ENCODE data around the gene ZXDB.
A peak's percentile ranks its signal among the peaks of the same experiment; 100 is the strongest.
"Not testable (repeated sequence)": the region's sequence is repeated elsewhere in the genome, so short reads cannot be mapped to it uniquely, and the experiment has no call there.

The ZXDB gene

DNA sequence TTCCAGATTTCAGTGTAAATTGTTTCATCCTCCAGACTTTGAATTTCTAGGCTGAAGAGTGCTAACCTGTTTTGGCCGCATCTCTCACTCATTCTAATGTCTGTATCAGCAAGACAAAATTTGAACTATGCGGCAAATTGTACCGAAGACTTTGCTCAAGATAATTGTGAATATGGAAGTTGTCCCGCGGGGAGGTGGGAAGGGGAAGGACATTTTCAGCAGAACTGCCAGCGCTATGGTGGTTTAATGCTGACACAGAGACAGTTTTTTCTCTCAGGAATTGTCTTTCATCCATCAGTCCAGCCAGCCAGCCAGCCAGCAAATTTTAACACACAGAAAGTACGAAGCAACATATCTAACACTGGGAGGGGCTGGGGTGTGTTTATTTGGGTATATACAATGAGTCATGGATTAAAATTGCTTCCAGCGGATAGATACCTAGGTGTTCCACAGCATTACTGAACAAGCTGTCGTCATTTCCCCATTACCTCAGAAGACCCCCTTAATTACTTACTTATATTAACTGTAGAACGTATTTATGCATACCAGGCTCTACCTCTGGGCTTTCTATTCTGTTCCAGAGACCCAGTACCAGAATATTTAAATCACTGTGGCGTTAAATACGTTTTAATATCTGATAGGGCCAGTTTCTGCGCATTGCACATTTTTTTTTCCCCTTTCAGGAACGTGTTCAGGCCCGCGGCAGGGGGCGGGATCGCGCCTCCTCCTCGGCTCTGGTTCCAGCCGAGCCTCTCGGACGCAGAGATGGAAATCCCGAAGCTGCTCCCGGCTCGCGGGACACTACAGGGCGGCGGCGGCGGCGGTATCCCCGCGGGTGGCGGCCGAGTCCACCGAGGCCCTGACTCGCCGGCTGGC lies at the start of gene ZXDB:
Gene ZXDB, plus strand, starts transcription at position 728 of the 876 bp plus-strand sequence. Its CDS starts 38 bp downstream, at position 766.
- DNase-seq (ENCODE audit: low spot score): peak; percentile 54

DNA sequence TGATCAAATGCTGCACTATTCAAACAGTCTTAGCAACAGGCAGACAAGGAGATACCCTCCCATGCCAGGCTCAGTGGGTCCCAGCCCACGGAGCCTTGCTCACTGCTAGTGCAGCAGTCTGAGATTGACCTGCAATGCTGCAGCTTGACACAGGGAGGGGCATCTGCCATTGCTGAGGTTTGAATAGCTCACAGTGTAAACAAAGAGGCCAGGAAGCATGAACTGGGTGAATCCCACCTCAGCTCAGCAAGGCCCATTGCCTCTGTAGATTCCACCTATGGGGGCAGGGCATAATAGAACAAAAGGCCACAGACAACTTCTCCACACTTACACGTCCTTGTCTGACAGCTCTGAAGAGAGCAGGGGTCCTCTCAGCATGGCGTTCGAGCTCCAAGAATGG lies 26.6 kb upstream of the ZXDB start:
- no peak for DNase-seq (ENCODE audit: low spot score)

DNA sequence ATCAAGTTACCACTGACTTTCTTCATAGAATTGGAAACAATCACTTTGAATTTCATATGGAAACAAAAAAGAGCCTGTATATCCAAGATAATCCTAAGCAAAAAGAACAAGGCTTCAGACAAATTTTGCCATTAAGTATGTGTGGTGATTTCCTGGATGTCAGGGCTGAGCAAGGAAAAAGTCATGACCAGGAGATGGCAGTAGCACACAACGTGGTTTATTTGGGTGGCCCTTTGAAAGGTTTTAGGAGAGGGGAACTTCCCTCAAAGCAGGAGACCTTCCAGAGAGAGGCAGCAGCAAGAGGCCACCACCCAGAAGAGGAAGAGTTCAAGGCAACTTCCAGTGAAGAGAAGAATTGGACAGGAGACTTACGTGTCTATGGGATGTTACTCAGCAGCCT lies 18.1 kb upstream of the ZXDB start:
- peak; percentile 13 for DNase-seq (ENCODE audit: low spot score)

- DNase-seq (ENCODE audit: low spot score): not testable (repeated sequence)
These were observed 8.9 kb upstream of the ZXDB start for GRCh38 chrX:57582948-57583347.

DNA sequence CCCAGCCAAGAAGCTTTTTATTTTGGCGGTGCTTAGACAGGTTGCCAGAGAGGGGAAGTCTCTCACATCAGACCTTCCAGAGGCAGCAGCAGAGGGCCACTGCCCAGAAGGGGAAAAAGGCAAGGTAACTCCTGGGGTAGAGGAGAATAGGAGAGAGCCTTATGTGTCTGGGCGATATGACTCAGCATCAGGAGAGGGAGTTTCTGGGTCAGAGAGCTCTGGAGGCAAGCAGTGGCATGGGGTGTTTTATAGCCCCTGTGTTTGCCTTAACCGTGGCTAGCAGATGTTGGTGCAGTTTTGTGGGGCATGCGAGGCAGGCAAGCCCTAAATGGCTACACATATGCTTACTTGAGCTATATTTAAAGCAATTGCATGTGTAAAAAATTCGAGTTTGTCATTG lies 8.3 kb upstream of the ZXDB start:
- DNase-seq (ENCODE audit: low spot score): no peak

- no peak for DNase-seq (ENCODE audit: low spot score)
These were observed 5.5 kb upstream of the ZXDB start for GRCh38 chrX:57586360-57586759.

DNA sequence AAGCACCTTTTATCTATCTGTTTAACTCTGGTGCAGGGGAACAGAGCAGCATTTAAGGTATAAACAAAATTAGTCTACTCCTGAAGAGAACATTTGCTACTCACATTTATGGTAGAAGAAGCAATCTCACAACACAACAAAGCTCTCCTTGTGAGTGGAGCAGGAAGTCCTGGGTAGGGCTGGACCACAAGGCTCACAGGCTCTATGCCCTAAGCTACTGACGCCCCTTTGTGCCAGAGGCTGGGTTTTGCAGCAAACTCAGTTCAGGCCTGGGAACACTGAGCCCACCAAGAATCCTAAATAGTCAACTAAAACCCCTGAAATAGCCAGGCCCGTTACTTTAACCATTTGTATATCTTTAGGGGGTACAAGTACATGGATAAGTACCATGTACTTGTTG lies 4.7 kb upstream of the ZXDB start:
- no peak for DNase-seq (ENCODE audit: low spot score)

DNA sequence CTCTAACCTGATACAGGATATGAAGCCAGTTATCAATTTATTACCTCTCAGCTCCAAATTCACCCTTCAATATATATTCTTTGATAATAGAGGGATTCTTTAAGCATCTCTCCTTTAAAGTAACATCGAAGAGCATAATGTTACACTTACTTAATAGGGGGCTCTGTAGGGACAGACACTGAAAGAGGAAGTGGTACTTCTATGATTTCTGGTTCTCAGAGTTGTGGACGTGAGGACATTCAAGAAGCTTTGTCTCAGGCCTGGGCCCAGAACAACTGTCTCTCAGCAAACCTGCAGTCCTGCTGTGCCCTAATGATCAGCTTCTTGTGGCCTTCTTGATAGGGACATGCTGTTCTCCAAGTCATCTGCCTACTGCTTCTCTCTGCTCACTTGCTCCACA lies 4.2 kb upstream of the ZXDB start:
- no peak for DNase-seq (ENCODE audit: low spot score)

- DNase-seq (ENCODE audit: low spot score): peak; percentile 28
These were observed 516 bp downstream of the ZXDB start for GRCh38 chrX:57592160-57592893.

- peak; percentile 65 for DNase-seq (ENCODE audit: low spot score)
These were observed 1.0 kb downstream of the ZXDB start for GRCh38 chrX:57592894-57593215.

- DNase-seq (ENCODE audit: low spot score): peak; percentile 56
These were observed 3.6 kb downstream of the ZXDB start for GRCh38 chrX:57595381-57595811.

DNA sequence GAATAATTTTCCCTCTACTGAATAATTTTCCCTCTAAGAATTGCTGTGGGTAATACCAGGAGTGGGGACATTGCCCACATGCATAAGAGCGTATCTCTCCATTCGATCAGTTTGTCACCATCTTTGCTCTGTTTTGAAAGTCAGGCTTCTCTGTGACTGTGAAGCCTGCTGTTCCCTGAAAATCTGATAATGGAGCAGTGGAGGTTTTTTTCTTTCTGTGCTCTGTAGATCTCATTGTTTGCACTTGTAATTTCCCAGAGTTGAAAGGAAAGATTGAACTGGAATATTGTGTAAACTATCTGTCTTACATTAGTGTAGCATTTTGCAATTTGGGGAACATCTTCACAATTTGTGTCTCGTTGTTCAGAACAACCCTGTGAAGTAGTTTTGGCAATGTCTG lies 4.3 kb downstream of the ZXDB start:
- DNase-seq (ENCODE audit: low spot score): no peak

DNA sequence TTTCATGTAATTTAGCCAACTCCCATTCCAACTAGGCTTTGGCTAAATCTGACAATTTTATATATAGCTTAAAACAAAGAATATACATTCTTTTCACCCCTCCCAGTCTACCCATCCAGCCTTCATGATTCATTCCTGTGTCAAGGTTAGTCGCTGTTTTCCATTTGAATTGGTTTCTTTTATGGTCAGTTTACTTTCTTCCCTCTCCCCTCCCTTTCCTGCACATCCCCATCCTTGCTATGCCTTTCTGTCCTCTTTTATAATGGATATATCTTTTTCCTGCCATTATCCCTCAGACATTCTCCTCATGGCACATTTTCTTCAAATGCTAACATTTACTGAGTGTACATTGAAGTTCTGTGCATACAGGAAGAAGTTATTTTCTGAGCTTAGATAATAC lies 4.7 kb downstream of the ZXDB start:
- DNase-seq (ENCODE audit: low spot score): no peak

DNA sequence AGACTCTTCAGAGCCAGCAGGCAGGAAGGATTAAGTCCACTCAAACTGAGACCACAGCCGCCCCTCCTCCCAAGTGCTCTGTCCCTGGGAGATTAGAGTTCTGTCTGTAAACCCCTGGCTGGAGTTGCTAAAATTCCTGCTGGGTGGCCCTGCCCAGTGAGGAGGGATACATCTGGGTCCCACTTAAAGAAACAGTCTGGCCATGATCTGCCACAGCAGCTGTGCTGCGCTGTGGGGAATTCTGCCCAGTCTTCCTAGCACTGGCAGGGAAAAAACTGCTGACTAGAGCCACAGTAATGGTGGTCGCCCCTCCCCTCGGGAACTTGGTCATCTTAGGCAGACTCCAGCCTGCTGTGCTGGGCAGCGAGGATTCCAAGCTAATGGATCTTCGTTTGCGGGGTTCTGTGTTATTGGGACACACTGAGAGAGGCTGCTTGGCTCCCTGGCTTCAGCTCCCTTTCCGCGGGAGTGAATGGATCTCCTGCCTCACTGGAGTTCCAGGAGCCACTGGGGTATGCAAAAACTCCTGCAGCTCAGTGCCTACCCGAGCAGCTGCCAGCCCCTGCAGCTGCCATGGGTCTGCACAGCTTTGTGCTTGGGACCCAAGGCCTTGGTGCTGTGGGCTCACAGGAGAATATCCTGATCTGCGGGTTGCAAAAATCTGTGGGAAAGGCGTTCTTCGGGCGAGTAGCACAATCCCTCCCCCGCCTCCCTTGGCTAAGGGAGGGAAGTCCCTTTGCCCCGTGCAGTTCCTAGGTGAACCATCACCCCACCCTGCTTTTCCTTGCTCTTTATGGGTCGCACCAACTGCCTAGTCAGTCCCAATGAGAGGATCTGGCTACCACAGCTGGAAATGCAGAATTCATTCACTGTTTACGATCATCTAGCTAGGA lies 15.7 kb downstream of the ZXDB start:
- no peak for DNase-seq (ENCODE audit: low spot score)

GRCh38 chrX:57613351-57613750 lies 21.5 kb downstream of the ZXDB start:
- DNase-seq (ENCODE audit: low spot score): not testable (repeated sequence)

- DNase-seq (ENCODE audit: low spot score): not testable (repeated sequence)
These were observed 37.6 kb downstream of the ZXDB start for GRCh38 chrX:57629438-57629837.

DNA sequence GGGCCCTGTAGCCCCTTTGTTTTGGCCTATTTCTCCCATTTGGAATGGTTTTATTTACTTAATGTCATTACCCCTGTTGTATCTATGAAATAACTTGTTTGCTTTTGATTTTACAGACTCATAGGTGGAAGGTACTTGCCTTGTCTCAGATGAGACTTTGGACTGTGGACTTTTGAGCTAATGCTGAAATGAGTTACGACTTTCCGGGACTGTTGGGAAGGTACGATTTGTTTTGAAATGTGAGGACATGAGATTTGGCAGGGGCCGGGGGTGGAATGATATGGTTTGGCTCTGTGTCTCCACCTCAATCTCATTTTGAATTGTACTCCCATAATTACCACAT lies 48.8 kb downstream of the ZXDB start:
- DNase-seq (ENCODE audit: low spot score): no peak

- DNase-seq (ENCODE audit: low spot score): no peak
These were observed 49.5 kb downstream of the ZXDB start for GRCh38 chrX:57641338-57641737.

GRCh38 chrX:57643698-57644097 lies 51.9 kb downstream of the ZXDB start:
- DNase-seq (ENCODE audit: low spot score): no peak

GRCh38 chrX:57647020-57647419 lies 55.2 kb downstream of the ZXDB start:
- DNase-seq (ENCODE audit: low spot score): no peak

Measured in kidney tubule cell (primary cell).